Neural progenitor cell (in vitro differentiated cells): ENCODE data around the gene TMEM247.

Experiments used
- CTCF ChIP-seq: fragments of 200-600 bp; sonication (generic); IDR thresholded peaks from 2 replicates; pipeline ENCODE4 v1.5.1; 2017; ENCODE audit warnings: antibody characterized with exemption, mild to moderate bottlenecking
- EZH2 ChIP-seq: fragments of 200-600 bp; sonication (generic); IDR thresholded peaks from 2 replicates; pipeline ENCODE4 v1.6.1; 2017; ENCODE audit warnings: antibody characterized with exemption, mild to moderate bottlenecking, moderate library complexity

GRCh38 chr2:46520130-46520711, 40.9 kb downstream of the TMEM247 start:
- TF ChIP-seq CTCF: no peak
- TF ChIP-seq EZH2: no peak
